Hindlimb muscle (tissue), 1 donor: ENCODE results near the gene MUC6. TPM values are rescaled to one million over a fixed set of nuclear protein-coding genes. Genes with fewer than 3 reads are reported as not detected.

Experiments
- DNase-seq: peaks from one replicate; pipeline ENCODE4 v3.0.0-alpha.2; 2013
- polyA plus RNA-seq: library from polyadenylated mRNA; unstranded; fragments of 120-200 nt; gene quantifications from one replicate; pipeline ENCODE4 v1.2.1, GENCODE V29; 2013; ENCODE audit not compliant: insufficient read length

The MUC6 gene
- polyA plus RNA-seq, 1 donor = 0.10 TPM

- DNase-seq = no peak
These were observed 15.0 kb upstream of the MUC6 start for GRCh38 chr11:1051356-1052132.

GRCh38 chr11:1050581-1051355 is 14.2 kb upstream of the MUC6 start:
- peak; percentile 55 for DNase-seq

DNA sequence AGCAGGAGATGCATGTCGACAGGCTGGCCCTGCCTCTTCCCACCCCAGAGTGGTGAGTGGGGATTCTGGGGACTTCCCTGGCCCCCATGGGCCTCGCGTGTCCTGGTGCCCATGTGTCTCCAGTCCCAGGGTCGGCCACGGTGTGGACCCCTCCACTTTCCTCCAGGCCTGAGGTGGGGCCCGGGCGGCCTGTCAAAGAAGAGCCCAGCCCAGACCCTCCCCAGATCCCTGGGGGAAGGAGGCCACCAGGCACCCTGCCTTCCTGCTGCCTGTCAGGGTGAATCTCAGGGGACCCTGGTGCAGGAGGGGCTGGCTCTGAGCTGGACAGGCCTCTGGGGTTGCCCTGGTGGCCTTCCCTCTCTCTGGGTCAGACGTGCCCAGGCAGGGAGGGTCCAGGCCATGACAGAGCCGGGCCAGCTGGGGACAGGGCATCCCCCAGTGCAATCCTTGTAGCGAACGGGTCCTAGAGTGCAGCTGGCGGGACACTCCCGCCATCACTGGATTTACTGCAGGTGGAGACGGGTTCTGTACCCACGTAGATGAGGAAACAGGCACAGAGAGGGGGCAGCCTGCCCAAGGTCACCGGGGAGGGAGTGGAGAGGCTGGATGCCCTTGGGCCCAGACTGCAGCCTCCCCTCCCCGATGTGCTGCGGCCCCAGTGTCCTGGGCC is 13.5 kb upstream of the MUC6 start:
- DNase-seq = no peak

GRCh38 chr11:1049431-1049891 is 12.9 kb upstream of the MUC6 start:
- no peak for DNase-seq

- no peak for DNase-seq
These were observed 12.5 kb upstream of the MUC6 start for GRCh38 chr11:1049071-1049405.

GRCh38 chr11:1048375-1049070 is 12.0 kb upstream of the MUC6 start:
- no peak for DNase-seq

GRCh38 chr11:1047595-1048156 is 11.2 kb upstream of the MUC6 start:
- no peak for DNase-seq

DNA sequence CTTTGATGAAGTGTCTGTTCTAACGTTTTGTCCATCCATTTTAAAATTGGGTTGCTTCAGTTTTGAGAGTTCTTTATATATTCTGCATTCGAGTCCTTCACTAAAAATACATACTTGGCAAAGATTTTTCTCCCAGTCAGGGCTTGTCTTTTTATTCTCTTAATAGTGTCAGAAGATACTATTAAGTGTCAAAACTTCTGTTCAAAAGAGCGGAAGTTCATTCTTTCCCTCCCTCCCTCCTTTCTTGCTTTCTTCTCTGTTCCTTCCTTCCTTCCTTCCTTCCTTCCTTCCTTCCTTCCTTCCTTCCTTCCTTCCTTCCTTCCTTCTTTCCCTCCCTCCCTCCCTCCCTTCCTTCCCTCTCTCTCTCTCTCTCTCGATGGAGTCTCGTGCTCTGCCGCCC is 7.6 kb upstream of the MUC6 start:
- no peak for DNase-seq

DNA sequence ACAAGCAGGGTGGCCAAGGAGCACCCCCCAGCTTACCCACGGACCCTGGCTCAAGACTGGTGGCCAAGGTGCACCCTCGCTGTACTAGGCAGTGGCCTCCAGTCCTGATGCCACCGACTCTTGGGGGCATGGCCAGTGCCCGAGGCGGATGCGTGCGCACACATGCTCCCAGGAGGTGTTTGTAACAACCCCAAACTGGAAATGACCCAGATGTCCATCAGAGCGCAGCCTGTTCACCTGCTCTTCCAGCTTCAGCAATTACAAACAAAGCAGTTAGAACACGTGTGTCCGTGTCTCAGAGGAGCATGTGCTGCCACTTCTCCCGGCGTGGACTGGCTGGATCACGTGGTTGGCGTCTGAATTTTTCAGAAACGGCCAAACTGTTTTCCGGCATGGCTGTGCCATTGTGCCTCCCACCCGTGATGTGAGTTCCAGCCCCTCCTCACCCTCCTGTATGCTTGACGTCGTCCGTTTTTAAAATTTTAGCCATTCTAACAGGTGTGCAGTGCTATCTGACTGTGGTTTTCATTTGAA is 7.1 kb upstream of the MUC6 start:
- DNase-seq = no peak

- no peak for DNase-seq
These were observed 6.4 kb upstream of the MUC6 start for GRCh38 chr11:1042626-1043562.

- no peak for DNase-seq
These were observed 5.6 kb upstream of the MUC6 start for GRCh38 chr11:1041936-1042608.

DNA sequence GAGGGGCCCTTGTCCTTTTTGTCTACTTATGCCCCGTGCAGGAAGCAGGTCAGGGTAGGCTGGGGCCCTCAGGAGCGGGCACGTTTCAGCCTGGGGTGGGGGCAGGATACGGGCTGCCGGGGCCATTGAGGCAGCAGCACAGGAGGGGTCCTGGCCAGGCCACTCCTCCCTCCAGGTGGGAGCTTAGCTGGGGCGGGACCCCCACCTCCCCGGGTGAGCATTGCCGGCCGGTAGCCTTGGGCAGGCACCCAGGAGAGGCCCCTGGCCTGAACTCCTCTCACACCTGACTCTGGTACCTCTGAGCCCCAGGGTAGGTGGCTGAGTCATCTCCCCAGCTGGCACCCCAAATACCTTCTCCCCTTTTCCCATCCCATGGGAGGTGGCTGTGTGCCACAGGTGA is 5.0 kb upstream of the MUC6 start:
- DNase-seq = no peak

- DNase-seq = no peak
These were observed 4.6 kb upstream of the MUC6 start for GRCh38 chr11:1041149-1041467.

- DNase-seq = no peak
These were observed 4.1 kb upstream of the MUC6 start for GRCh38 chr11:1040428-1041148.

- no peak for DNase-seq
These were observed 3.2 kb upstream of the MUC6 start for GRCh38 chr11:1039481-1040427.

DNA sequence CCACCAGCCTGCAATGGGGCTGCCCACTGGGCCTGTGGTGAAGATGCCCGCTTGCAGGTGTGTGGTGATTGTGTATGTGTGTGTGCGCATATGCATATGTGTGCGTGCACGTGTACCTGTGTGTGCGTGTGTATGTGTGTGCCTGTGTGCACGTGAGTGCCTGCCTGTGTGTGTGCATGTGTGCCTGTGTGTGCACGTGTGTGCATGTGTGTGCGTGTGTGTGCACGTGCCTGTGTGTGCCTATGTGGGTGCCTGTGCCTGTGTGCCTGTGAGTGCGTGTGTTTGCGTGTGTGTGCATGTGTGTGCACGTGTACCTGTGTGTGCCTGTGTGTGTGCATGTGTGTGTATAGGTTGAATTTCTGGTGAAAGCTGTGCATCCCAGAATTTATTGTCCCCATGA is 2.4 kb upstream of the MUC6 start:
- no peak for DNase-seq

- DNase-seq = no peak
These were observed 1.8 kb upstream of the MUC6 start for GRCh38 chr11:1038361-1038760.

GRCh38 chr11:1037506-1038055 is 1.1 kb upstream of the MUC6 start:
- DNase-seq = no peak
